Smooth muscle cell (in vitro differentiated cells): ENCODE measurements around the gene GRAMD4. TPM values are rescaled to one million over a fixed set of nuclear protein-coding genes. Genes with fewer than 3 reads are reported as not detected.

Experiments
- DNase-seq: peaks from one replicate; lab custom pipeline; 2025; ENCODE audit not compliant: unreplicated experiment; lab: John Stamatoyannopoulos, UW
- H2AFZ ChIP-seq: fragments of 200-600 bp; sonication (generic); 2 replicates; pipeline ENCODE4 v1.6.0; 2016; ENCODE audit warnings: antibody characterized with exemption, low read depth, mild to moderate bottlenecking
- H3F3A ChIP-seq: fragments of 200-600 bp; sonication (generic); 2 replicates; pipeline ENCODE4 v1.6.0; 2017; ENCODE audit warnings: antibody characterized with exemption, low read depth
- H3K27ac ChIP-seq: fragments of 200-600 bp; sonication (generic); 2 replicates; pipeline ENCODE4 v1.5.1; 2016; ENCODE audit warnings: low read depth, mild to moderate bottlenecking
- H3K27me3 ChIP-seq: fragments of 200-600 bp; sonication (generic); 2 replicates; pipeline ENCODE4 v1.6.1; 2016; ENCODE audit warnings: low read depth, mild to moderate bottlenecking
- H3K36me3 ChIP-seq: fragments of 200-600 bp; sonication (generic); 2 replicates; pipeline ENCODE4 v1.5.1; 2016; ENCODE audit warnings: low read depth
- H3K4me1 ChIP-seq: fragments of 200-600 bp; sonication (generic); 2 replicates; pipeline ENCODE4 v1.5.1; 2016; ENCODE audit warnings: low read depth
- H3K4me2 ChIP-seq: fragments of 200-600 bp; sonication (generic); 2 replicates; pipeline ENCODE4 v1.6.0; 2016; ENCODE audit warnings: mild to moderate bottlenecking
- H3K4me3 ChIP-seq: fragments of 200-600 bp; sonication (generic); 2 replicates; pipeline ENCODE4 v1.5.1; 2016; ENCODE audit warnings: mild to moderate bottlenecking
- H3K79me2 ChIP-seq: fragments of 200-600 bp; sonication (generic); 2 replicates; pipeline ENCODE4 v1.6.0; 2016; ENCODE audit warnings: low read depth, mild to moderate bottlenecking
- H3K9ac ChIP-seq: fragments of 200-600 bp; sonication (generic); 2 replicates; pipeline ENCODE4 v1.6.0; 2016; ENCODE audit warnings: low read depth
- H3K9me3 ChIP-seq: fragments of 200-600 bp; sonication (generic); replicated peaks from 2 replicates; pipeline ENCODE4 v1.5.1; 2016; ENCODE audit warnings: low read depth
- H4K20me1 ChIP-seq: fragments of 200-600 bp; sonication (generic); 2 replicates; pipeline ENCODE4 v1.6.0; 2016; ENCODE audit warnings: low read depth
- CTCF ChIP-seq: fragments of 200-600 bp; sonication (generic); IDR thresholded peaks from 2 replicates; pipeline ENCODE4 v1.5.1; 2017; ENCODE audit warnings: borderline replicate concordance, mild to moderate bottlenecking, antibody characterized with exemption; ENCODE audit not compliant: insufficient read depth, poor library complexity, severe bottlenecking
- WGBS: methylation state at CpG from one replicate; pipeline ENCODE4 v1.1.7; 2016; ENCODE audit warnings: low lambda C conversion rate; 5-methylcytosine and 5-hydroxymethylcytosine counted together
- polyA plus RNA-seq: library from polyadenylated mRNA; unstranded; fragments of >200 nt; fragmentation: Nextera tagmentation; extraction: Ambion mirVana; gene quantifications from 2 replicates; pipeline ENCODE4 v1.2.1, GENCODE V29; 2016
- total RNA-seq: library from RNA; depleted of rRNA; stranded (reverse); fragments of >200 nt; gene quantifications from 2 replicates; pipeline ENCODE4 v1.2.3, GENCODE V29; 2014

The GRAMD4 gene
- total and polyA plus RNA-seq, 2 experiments from 2014 or later = 14.5 to 16.6 TPM

- Histone ChIP-seq H3K4me3 (no peak overlapping the region), H3K9ac (no peak overlapping the region), H3K9me3 (no peaks in the 10 kb centered on the region), H3K79me2 (no peaks in the 10 kb centered on the region), H3K27ac (no peak overlapping the region), H3K27me3 (no peaks in the 10 kb centered on the region), H3K4me2 (no peak overlapping the region), H4K20me1 (peaks cover 58% of the 10 kb centered on the region), H3K36me3 (no peaks in the 10 kb centered on the region), H3F3A (no peaks in the 10 kb centered on the region), H3K4me1 (peaks cover 6% of the 10 kb centered on the region), H2AFZ (no peak overlapping the region)
- no peak for DNase-seq
- WGBS = 92% methylated on average over 12 of the region's 12 CpGs
- no peak for TF ChIP-seq CTCF
Measured at GRCh38 chr22:46610356-46610755, 9.8 kb upstream of the GRAMD4 start.

- Histone ChIP-seq H3K36me3 (no peaks in the 10 kb centered on the region), H3K9me3 (no peaks in the 10 kb centered on the region), H3K4me1 (peaks cover 6% of the 10 kb centered on the region), H3K9ac (no peak overlapping the region), H4K20me1 (peaks cover 58% of the 10 kb centered on the region), H3K4me3 (no peak overlapping the region), H3K27me3 (no peaks in the 10 kb centered on the region), H3K4me2 (no peak overlapping the region), H2AFZ (no peak overlapping the region), H3K79me2 (no peaks in the 10 kb centered on the region), H3F3A (no peaks in the 10 kb centered on the region), H3K27ac (no peak overlapping the region)
- TF ChIP-seq CTCF = no peak
- WGBS = 99% methylated on average over 7 of the region's 7 CpGs
- no peak for DNase-seq
Measured at GRCh38 chr22:46611189-46611588, 9.0 kb upstream of the GRAMD4 start.

GRCh38 chr22:46612341-46612903 is 7.8 kb upstream of the GRAMD4 start:
- peaks cover 6% of the 10 kb centered on the region for H3K4me1 ChIP-seq
- H4K20me1 ChIP-seq = peaks cover 60% of the 10 kb centered on the region
- no peaks in the 10 kb centered on the region for H3K9me3 ChIP-seq
- no peak for DNase-seq
- no peak overlapping the region for H3K4me2 ChIP-seq
- H3F3A ChIP-seq = no peaks in the 10 kb centered on the region
- H3K79me2 ChIP-seq = no peaks in the 10 kb centered on the region
- H2AFZ ChIP-seq = no peak overlapping the region
- WGBS = 90% methylated on average over 13 of the region's 13 CpGs
- H3K27me3 ChIP-seq = no peaks in the 10 kb centered on the region
- no peak overlapping the region for H3K4me3 ChIP-seq
- TF ChIP-seq CTCF = no peak
- no peaks in the 10 kb centered on the region for H3K36me3 ChIP-seq
- H3K9ac ChIP-seq = no peak overlapping the region
- H3K27ac ChIP-seq = no peak overlapping the region

GRCh38 chr22:46612904-46613605 is 7.1 kb upstream of the GRAMD4 start:
- H3K36me3 ChIP-seq = no peaks in the 10 kb centered on the region
- no peaks in the 10 kb centered on the region for H3F3A ChIP-seq
- no peaks in the 10 kb centered on the region for H3K79me2 ChIP-seq
- no peak overlapping the region for H3K9ac ChIP-seq
- H3K27ac ChIP-seq = no peak overlapping the region
- H3K4me1 ChIP-seq = peaks cover 6% of the 10 kb centered on the region
- no peak overlapping the region for H3K4me2 ChIP-seq
- H3K9me3 ChIP-seq = no peaks in the 10 kb centered on the region
- peaks cover 60% of the 10 kb centered on the region for H4K20me1 ChIP-seq
- WGBS = 74% methylated on average over 23 of the region's 23 CpGs
- TF ChIP-seq CTCF = no peak
- no peaks in the 10 kb centered on the region for H3K27me3 ChIP-seq
- no peak overlapping the region for H3K4me3 ChIP-seq
- DNase-seq = no peak
- no peak overlapping the region for H2AFZ ChIP-seq
